Adrenal gland (tissue), 12 donors: ENCODE measurements around the gene BTBD16. TPM values are rescaled to one million over a fixed set of nuclear protein-coding genes. Genes with fewer than 3 reads are reported as not detected.

Experiments used
- DNase-seq, 7 donors: peaks; one replicate each; pipeline ENCODE4 v3.0.0-alpha.2; 2019 to 2020
- H3K27ac ChIP-seq, 5 donors: fragments of 200-600 bp; sonication (generic) in 4 of 5; 1 replicate in 3 of 5; 2 replicates in 2 of 5; pipeline versions ENCODE4 v1.5.1 to v1.8.0; 2016 to 2020; ENCODE audit warnings: mild to moderate bottlenecking in 1 of 5
- H3K27me3 ChIP-seq: fragments of 200-600 bp; 2 replicates; pipeline ENCODE4 v1.8.0; 2021
- H3K36me3 ChIP-seq, 2 donors: fragments of 200-600 bp; replicated peaks in 1 of 2; 1 replicate in 1 of 2; 2 replicates in 1 of 2; pipeline versions ENCODE4 v1.5.1 to v1.8.0; 2018 to 2022
- H3K4me1 ChIP-seq, 2 donors: fragments of 200-600 bp; replicated peaks in 1 of 2; 1 replicate in 1 of 2; 2 replicates in 1 of 2; pipeline versions ENCODE4 v1.5.1 to v1.8.0; 2018 to 2021
- H3K4me3 ChIP-seq, 4 donors: fragments of 200-600 bp; sonication (generic) in 3 of 4; one replicate each; pipeline ENCODE4 v1.5.1; 2016 to 2018
- H3K9me3 ChIP-seq, 3 donors: fragments of 200-600 bp; sonication (generic) in 1 of 3; replicated peaks in 1 of 3; 1 replicate in 2 of 3; 2 replicates in 1 of 3; pipeline versions ENCODE4 v1.5.1 to v1.8.0; 2016 to 2021
- CTCF ChIP-seq, 6 experiments: fragments of 450-650 bp in 4 of 6; fragments of 200-600 bp in 2 of 6; sonication (generic) in 1 of 6; IDR thresholded peaks; 1 replicate in 5 of 6; 2 replicates in 1 of 6; pipeline versions ENCODE4 v1.5.1 to v1.8.0; 2016 to 2021; ENCODE audit warnings: antibody characterized with exemption in 6 of 6, mild to moderate bottlenecking in 2 of 6, moderate library complexity in 1 of 6
- POLR2A ChIP-seq, 2 donors: fragments of 450-650 bp; IDR thresholded peaks; one replicate each; pipeline ENCODE4 v1.6.1; 2017; ENCODE audit warnings: antibody characterized with exemption in 2 of 2, mild to moderate bottlenecking in 2 of 2, moderate library complexity in 1 of 2
- WGBS, 4 donors: extraction: QIAGEN DNeasy Blood & Tissue Kit in 2 of 4; methylation state at CpG; one replicate each; pipeline versions ENCODE4 v1.1.5 to v1.1.7; 2013 to 2017; 5-methylcytosine and 5-hydroxymethylcytosine counted together
- intact Hi-C, 2 donors: fragments of 100-400 bp; cut with DNase I; formaldehyde crosslinking; loops; one replicate each; pipeline versions ENCODE4 v1.14.1 to v1.15.0; 2022 to 2023
- polyA plus RNA-seq, 3 donors: library from polyadenylated mRNA; stranded (reverse); fragments of 200-250 nt in 2 of 3; fragments of 350-450 nt in 1 of 3; fragmentation: Illumina TruSeq in 1 of 3; extraction: RNeasy Lipid Tissue Mini Kit (QIAGEN cat#74804) in 1 of 3; gene quantifications; one replicate each; pipeline ENCODE4 v1.2.3, GENCODE V29; 2013 to 2014
- total RNA-seq, 9 donors: library from RNA; depleted of rRNA in 4 of 9; stranded (reverse); fragments of >200 nt in 4 of 9; fragments of 120-200 nt in 1 of 9; fragmentation: NEBNext Ultra II Directional in 1 of 9; extraction: Animal tissue kit (Norgen Biotek cat#: 25700) in 1 of 9; gene quantifications; one replicate each; pipeline versions ENCODE4 v1.1.0 to v1.2.4, GENCODE V29; 2013 to 2023
- donor health status: healthy with polysubstance abuse.
- donor health status: Bipolar disorder and iron deficiency.
- donor health status: DM: yes; HTN: yes; CAD: no.
- donor health status: DM: no; HTN: no; CAD: no.
- donor health status: DM: no; HTN: no; CAD: no.
- donor health status: DM: yes; HTN: yes; CAD: no.

Gene BTBD16
- total and polyA plus RNA-seq, 12 donors = 0.11 to 0.48 (median 0.24) TPM; not detected in 5

- TF ChIP-seq CTCF (IDR thresholded peaks at IDR 0.05) (no peak), POLR2A (IDR thresholded peaks at IDR 0.05) (no peak)
- intact Hi-C loops = no loop called here
- H3K27ac ChIP-seq = no peak overlapping the region
- WGBS, 4 donors = 70 to 80% (median 79%) methylated on average over 6 of the region's 6 CpGs
- no peaks in the 10 kb centered on the region for H3K4me1 ChIP-seq
- no peaks in the 10 kb centered on the region for H3K27me3 ChIP-seq
- DNase-seq = peak in 1 of 7 donors; percentile 17
- H3K9me3 ChIP-seq = no peaks in the 10 kb centered on the region
- no peak overlapping the region for H3K4me3 ChIP-seq
- H3K36me3 ChIP-seq = no peaks in the 10 kb centered on the region
Measured at GRCh38 chr10:122288262-122288661, 17.2 kb downstream of the BTBD16 start.

DNA sequence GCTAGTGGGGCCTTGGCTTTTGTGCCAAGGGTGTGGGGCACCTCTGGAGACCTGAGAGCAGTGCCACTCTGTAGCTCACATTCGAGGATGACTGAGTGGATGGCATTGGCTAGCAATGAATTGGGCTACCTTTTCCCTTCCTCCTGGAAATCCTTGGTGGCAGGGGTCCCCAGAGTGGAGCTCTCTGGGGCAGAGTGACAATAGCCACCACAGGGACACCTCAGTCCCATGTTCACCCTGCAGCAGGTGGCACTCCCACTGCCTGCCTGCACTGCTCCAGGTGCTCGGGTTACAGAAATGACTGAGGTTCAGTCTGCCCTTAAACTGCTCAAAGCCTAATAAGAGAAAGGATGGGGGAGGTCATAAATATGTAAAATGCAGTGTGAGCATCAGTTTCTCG is 17.8 kb downstream of the BTBD16 start:
- Histone ChIP-seq H3K4me3 (no peak overlapping the region), H3K36me3 (no peaks in the 10 kb centered on the region), H3K27ac (no peak overlapping the region), H3K27me3 (no peaks in the 10 kb centered on the region), H3K4me1 (no peaks in the 10 kb centered on the region), H3K9me3 (no peaks in the 10 kb centered on the region)
- intact Hi-C loops = no loop called here
- TF ChIP-seq CTCF (IDR thresholded peaks at IDR 0.05) (no peak), POLR2A (IDR thresholded peaks at IDR 0.05) (no peak)
- 68 to 83% (median 72%) methylated on average over 3 of the region's 3 CpGs for WGBS, 4 donors
- peak in 1 of 7 donors; percentile 13 for DNase-seq

GRCh38 chr10:122290334-122290733 is 19.2 kb downstream of the BTBD16 start:
- WGBS, 4 donors = 65 to 82% (median 71%) methylated on average over 7 of the region's 7 CpGs
- no peaks in the 10 kb centered on the region for H3K9me3 ChIP-seq
- no peak overlapping the region for H3K4me3 ChIP-seq
- H3K27me3 ChIP-seq = no peaks in the 10 kb centered on the region
- intact Hi-C loops = no loop called here
- no peaks in the 10 kb centered on the region for H3K4me1 ChIP-seq
- DNase-seq = peak in 1 of 7 donors; percentile 44
- no peak overlapping the region for H3K27ac ChIP-seq
- no peaks in the 10 kb centered on the region for H3K36me3 ChIP-seq
- TF ChIP-seq CTCF (IDR thresholded peaks at IDR 0.05) = no peak
- TF ChIP-seq POLR2A (IDR thresholded peaks at IDR 0.05) = no peak

DNA sequence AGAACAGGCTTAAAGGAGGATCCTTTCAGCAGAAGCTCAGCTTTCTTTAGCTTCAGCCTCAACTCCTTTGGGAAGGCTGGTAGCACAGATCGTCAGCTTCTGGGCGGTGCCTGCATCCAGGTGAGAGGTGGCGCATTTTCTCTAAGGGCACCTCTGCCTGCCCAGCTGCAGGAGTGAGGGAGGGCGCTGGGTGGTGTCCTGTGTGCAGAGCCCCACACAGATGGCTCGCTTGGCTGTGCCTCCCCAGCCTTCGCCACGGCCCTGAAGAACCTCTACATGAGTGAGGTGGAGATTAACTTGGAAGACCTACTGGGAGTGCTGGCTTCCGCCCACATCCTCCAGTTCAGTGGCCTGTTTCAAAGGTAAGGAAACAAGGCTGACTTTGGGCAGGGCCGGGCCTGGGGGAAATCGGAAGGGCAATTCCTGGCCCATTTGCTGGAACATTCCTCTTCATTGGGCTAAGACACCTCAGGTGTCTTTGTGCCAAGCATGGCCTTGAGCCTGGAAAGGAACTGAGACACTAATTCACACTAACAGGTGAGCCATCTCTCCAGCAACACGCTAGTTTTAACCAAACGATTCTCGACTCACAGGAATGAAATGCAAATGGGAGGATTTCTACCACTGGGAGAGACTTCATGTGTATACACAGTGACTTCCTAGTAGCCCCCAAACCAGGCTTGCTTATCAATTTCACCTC is 19.9 kb downstream of the BTBD16 start:
- H3K4me3 ChIP-seq = no peak overlapping the region
- H3K4me1 ChIP-seq = no peaks in the 10 kb centered on the region
- intact Hi-C loops = no loop called here
- H3K27ac ChIP-seq = no peak overlapping the region
- TF ChIP-seq CTCF (IDR thresholded peaks at IDR 0.05) (no peak), POLR2A (IDR thresholded peaks at IDR 0.05) (no peak)
- H3K27me3 ChIP-seq = no peaks in the 10 kb centered on the region
- 89 to 95% (median 92%) methylated on average over 11 to 13 of the region's 13 CpGs for WGBS, 4 donors
- H3K9me3 ChIP-seq = no peaks in the 10 kb centered on the region
- no peaks in the 10 kb centered on the region for H3K36me3 ChIP-seq
- DNase-seq = no peak
